Chondrocyte (in vitro differentiated cells): ENCODE measurements around the gene CDC42. TPM values are rescaled to one million over a fixed set of nuclear protein-coding genes. Genes with fewer than 3 reads are reported as not detected.

ENCODE experiments used
- DNase-seq: peaks from one replicate; pipeline ENCODE4 v3.0.0; 2021; ENCODE audit warnings: mixed read lengths, low spot score
- H3K27ac Mint-ChIP-seq: one replicate; pipeline ENCODE4 v1.8.0; 2021; ENCODE audit warnings: mild to moderate bottlenecking, moderate library complexity, mixed read lengths; ENCODE audit not compliant: unreplicated experiment
- H3K27me3 Mint-ChIP-seq: 2 replicates; pipeline ENCODE4 v1.8.0; 2021; ENCODE audit warnings: low read depth, mixed read lengths
- H3K36me3 Mint-ChIP-seq: 2 replicates; pipeline ENCODE4 v1.8.0; 2021; ENCODE audit warnings: low read depth, mixed read lengths
- H3K4me1 Mint-ChIP-seq: 2 replicates; pipeline ENCODE4 v1.8.0; 2021; ENCODE audit warnings: low read depth, mild to moderate bottlenecking, mixed read lengths
- H3K4me3 Mint-ChIP-seq: one replicate; pipeline ENCODE4 v1.8.0; 2021; ENCODE audit warnings: mild to moderate bottlenecking, moderate library complexity, mixed read lengths; ENCODE audit not compliant: unreplicated experiment
- H3K9me3 Mint-ChIP-seq: 2 replicates; pipeline ENCODE4 v1.8.0; 2021; ENCODE audit warnings: low read depth, mixed read lengths
- total RNA-seq: library from RNA; stranded (reverse); gene quantifications from 3 replicates; pipeline ENCODE4 v1.2.1, GENCODE V29; 2021
- TF ChIP-seq, protein P1 (sequence below): fragments of 200-600 bp; sonication (generic); IDR thresholded peaks from 2 replicates; pipeline ENCODE4 v1.5.0; 2021; ENCODE audit warnings: antibody characterized with exemption, mild to moderate bottlenecking, moderate library complexity

The CDC42 gene
- total RNA-seq, 1 donor from 2014 or later = 272 TPM

GRCh38 chr1:22018583-22019559 is 33.6 kb upstream of the CDC42 start:
- H3K36me3 Mint-ChIP-seq = no peaks in the 10 kb centered on the region
- peak overlapping the region; percentile 91 for H3K27ac Mint-ChIP-seq
- TF ChIP-seq, protein P1, sequence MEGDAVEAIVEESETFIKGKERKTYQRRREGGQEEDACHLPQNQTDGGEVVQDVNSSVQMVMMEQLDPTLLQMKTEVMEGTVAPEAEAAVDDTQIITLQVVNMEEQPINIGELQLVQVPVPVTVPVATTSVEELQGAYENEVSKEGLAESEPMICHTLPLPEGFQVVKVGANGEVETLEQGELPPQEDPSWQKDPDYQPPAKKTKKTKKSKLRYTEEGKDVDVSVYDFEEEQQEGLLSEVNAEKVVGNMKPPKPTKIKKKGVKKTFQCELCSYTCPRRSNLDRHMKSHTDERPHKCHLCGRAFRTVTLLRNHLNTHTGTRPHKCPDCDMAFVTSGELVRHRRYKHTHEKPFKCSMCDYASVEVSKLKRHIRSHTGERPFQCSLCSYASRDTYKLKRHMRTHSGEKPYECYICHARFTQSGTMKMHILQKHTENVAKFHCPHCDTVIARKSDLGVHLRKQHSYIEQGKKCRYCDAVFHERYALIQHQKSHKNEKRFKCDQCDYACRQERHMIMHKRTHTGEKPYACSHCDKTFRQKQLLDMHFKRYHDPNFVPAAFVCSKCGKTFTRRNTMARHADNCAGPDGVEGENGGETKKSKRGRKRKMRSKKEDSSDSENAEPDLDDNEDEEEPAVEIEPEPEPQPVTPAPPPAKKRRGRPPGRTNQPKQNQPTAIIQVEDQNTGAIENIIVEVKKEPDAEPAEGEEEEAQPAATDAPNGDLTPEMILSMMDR = peak; percentile 77
- H3K4me3 Mint-ChIP-seq = no peak overlapping the region
- H3K9me3 Mint-ChIP-seq = no peaks in the 10 kb centered on the region
- H3K4me1 Mint-ChIP-seq = peaks cover 22% of the 10 kb centered on the region
- no peaks in the 10 kb centered on the region for H3K27me3 Mint-ChIP-seq
- no peak for DNase-seq

- no peaks in the 10 kb centered on the region for H3K36me3 Mint-ChIP-seq
- H3K27me3 Mint-ChIP-seq = no peaks in the 10 kb centered on the region
- no peak overlapping the region for H3K4me3 Mint-ChIP-seq
- no peak for DNase-seq
- peaks cover 37% of the 10 kb centered on the region for H3K4me1 Mint-ChIP-seq
- TF ChIP-seq, protein P1 = no peak
- H3K9me3 Mint-ChIP-seq = no peaks in the 10 kb centered on the region
- no peak overlapping the region for H3K27ac Mint-ChIP-seq
Measured at GRCh38 chr1:22021061-22021460, 31.4 kb upstream of the CDC42 start.

DNA sequence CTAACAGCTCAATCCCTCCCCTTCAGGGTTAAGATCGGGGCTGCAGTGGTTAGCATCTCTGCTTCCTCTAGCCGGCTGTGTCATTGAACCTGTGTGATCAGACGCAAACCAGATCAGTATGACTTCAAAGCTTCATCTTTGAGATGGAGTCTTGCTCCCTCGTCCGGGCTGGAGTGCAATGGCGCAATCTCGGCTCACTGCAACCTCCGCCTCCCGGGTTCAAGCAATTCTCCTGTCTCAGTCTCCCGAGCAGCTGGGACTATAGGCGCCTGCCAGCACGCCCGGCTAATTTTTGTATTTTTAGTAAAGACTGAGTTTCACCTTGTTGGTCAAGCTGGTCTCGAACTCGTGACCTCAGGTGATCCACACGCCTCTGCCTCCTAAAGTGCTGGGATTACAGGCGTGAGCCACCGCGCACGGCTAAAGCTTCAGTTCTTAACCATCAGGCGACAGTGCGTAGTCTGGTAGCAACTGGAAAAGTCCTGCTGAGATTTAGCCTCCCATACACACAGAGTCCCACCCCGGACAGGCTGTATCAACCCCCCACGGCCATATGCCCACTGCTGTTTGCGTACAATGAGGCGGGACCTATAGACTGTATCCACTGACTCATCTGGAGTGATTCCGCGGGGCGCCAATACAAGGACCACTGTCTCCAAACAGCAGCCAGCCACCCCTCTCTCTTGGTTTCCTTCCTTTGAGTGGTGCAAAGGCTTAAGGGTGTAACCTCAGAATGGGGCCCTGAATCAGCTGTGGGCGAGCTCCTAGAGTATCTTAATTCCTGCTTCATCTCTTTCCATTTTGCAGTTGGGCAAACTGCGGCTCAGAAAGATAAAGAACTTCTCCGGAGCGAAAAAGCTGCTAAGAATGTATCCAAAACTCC is 27.8 kb upstream of the CDC42 start:
- DNase-seq = no peak
- Mint-ChIP-seq H3K36me3 (no peaks in the 10 kb centered on the region), H3K4me1 (peaks cover 28% of the 10 kb centered on the region), H3K9me3 (no peaks in the 10 kb centered on the region), H3K27me3 (no peaks in the 10 kb centered on the region), H3K4me3 (peak overlapping the region; percentile 95), H3K27ac (peak overlapping the region; percentile 96)
- TF ChIP-seq, protein P1 = peak; percentile 43

GRCh38 chr1:22025368-22026155 is 26.9 kb upstream of the CDC42 start:
- DNase-seq = peak; percentile 94
- peak overlapping the region; percentile 96 for H3K27ac Mint-ChIP-seq
- peak overlapping the region; percentile 95 for H3K4me3 Mint-ChIP-seq
- H3K27me3 Mint-ChIP-seq = no peaks in the 10 kb centered on the region
- peaks cover 28% of the 10 kb centered on the region for H3K4me1 Mint-ChIP-seq
- H3K9me3 Mint-ChIP-seq = no peaks in the 10 kb centered on the region
- TF ChIP-seq, protein P1 = no peak
- H3K36me3 Mint-ChIP-seq = no peaks in the 10 kb centered on the region
